Measurements from ENCODE around the gene OR4S1.
"Not testable (repeated sequence)": the region's sequence is repeated elsewhere in the genome, so short reads cannot be mapped to it uniquely, and the experiment has no call there.

Gene OR4S1, protein sequence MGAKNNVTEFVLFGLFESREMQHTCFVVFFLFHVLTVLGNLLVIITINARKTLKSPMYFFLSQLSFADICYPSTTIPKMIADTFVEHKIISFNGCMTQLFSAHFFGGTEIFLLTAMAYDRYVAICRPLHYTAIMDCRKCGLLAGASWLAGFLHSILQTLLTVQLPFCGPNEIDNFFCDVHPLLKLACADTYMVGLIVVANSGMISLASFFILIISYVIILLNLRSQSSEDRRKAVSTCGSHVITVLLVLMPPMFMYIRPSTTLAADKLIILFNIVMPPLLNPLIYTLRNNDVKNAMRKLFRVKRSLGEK

DNA sequence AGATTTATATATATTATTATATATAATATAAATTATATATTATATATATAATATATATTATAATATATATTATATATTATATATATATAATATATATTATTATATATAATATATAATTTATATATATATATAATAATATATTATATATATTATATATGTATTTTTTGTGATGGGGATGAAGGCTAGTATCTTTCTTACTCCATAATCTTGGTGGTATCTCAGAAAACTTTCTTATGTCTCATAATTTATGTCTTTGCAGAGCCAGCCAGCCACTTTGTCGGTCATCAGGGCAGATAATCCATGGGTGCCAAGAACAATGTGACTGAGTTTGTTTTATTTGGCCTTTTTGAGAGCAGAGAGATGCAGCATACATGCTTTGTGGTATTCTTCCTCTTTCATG lies at the start of gene OR4S1:
OR4S1 (plus strand) TSS at position 301 of the 400 bp plus-strand sequence; CDS start at position 301, 0 bp downstream.
- DNase-seq = no peak

DNA sequence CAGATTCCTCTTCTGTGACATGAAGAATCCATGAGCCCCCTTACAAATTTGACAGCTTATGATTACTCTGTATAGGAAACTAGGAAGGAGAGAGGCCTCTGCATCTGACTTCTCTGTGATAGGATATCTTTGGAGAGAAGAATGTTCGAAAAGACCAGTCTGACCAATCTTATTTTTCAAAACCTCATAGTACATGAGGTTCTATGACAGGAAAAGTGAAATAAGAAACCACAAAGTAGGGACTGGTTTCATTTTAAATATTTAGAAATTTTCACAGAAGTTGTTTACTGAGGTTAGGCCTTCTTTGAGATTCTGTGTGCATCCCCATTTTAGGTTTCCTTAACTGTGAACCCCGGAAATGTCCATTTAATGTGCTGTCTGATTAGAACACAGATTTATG lies 44.4 kb upstream of the OR4S1 start:
- DNase-seq = no peak

DNA sequence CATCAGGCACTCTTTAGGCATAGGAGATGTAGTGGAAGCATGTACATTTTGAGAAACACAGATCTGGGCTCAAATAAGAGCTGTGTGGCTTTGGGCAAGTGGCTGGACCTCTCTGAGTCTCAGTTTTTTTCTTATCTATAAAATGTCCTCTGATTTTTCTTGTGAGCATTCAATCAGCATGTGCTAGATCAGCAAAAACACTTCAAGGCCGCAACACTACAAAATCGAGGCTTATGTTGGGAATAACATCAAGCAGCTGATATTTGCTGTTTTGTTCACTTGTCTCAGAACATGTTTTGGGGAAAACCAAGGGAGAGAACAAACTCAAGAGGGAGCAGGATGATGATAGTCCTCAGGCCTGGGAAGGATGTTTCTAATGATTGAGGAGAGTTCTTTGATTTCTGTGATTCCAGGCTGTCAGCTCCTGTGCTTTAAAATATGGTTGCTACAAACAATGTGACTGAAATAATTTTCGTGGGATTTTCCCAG lies 42.6 kb upstream of the OR4S1 start, which contains the start of gene OR4X1:
OR4X1 (plus strand) TSS at position 439 of the 489 bp plus-strand sequence; CDS start at position 439, 0 bp downstream.
- DNase-seq = no peak

DNA sequence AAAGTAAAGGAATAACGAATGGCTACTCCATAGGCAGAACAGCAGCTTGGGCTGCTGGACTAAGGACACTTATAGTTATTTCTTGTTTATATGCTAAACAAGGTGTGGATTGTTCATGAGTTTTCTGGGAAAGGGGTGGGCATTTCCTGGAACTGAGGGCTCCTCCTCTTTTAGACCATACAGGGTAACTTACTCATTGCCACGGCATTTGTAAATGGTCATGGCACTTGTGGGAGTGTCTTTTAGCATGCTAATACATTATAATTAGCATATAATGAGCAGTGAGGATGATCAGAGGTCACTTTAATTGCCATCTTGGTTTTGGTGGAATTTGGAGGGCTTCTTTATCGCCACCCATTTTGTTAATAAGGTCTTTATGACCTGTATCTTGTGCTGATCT lies 35.4 kb upstream of the OR4S1 start:
- DNase-seq = no peak

DNA sequence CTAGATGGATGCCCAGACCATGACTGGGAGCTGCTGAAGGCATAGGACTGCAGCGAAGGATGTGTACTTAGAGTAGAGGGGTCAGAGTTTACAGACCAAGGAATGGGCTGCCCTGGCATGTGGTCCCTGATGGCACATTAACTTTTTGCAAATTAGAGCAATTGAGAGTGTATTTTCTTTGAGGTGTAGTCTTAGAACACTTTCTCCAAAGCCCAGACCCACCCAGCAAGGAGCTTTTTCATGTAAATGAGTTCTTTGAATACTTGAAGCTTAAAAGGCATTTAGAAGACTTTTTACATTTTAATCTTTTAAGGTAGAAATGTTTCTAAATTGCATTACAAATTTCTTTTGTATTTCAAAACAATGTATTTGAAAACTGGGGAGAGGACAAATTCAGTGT lies 33.4 kb upstream of the OR4S1 start:
- no peak for DNase-seq

DNA sequence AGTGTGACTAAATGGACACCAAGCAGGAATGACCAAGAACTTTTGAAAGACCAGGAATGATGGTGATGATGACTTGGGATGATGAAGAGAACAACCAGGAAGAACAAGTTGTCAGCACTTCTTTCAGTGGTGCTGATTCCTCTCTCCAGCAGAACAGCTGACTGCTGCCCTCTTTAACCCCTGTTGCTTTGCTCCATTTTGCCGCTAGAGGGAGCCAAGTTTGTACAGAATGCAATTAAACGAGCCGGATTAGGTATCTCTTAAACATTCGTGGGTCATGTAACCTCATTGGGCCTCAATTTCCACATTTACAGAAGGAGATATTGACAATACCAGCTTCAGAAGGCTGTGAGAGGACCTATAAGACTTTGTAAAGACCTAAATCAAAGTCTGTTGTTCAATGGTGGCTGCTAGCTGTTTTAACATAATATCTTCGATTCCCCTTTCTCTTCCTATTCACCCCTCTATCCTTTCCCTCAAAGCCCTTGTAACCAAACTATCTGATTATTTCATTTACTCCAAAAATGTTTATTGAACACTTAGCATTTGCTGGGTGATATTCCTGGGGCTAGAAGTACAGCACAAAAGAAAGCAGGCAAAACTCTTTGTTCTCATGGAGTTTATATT lies 1.9 kb downstream of the OR4S1 start:
- peak; percentile 64 for DNase-seq

DNA sequence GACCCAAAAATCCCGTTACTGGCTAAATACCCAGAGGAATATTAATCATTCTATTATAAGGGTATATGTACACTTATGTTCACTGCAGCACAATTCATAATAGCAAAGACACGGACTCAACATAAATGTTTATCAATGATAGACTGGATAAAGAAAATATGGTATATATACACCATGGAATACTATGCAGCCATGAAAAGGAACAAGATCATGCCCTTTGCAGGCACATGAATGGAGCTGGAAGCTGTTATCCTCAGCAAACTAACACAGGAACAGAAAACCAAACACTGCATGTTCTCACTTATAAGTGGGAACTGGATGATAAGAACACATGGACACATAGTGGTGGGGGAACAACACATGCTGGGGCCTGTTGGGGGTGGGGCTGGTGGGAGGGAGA lies 7.6 kb downstream of the OR4S1 start:
- not testable (repeated sequence) for DNase-seq

DNA sequence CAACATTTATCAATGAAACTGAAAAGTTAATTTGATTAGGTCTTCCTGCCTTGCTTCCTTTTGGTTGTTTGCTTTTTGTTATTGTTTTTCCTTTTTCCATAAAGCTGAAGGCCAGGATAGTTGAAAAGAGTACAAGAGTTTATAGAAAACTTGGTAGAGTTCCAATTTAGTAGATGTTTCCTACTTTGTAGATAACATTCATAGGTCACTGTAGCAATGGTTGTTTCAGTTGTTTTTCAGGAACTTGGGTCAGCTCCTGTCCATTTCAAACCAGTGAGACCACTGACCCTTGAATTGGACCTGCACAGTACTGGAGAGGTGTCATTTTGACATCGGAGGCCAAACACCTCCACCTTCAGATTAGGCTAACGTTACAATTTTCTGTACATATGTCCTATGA lies 13.8 kb downstream of the OR4S1 start:
- not testable (repeated sequence) for DNase-seq

DNA sequence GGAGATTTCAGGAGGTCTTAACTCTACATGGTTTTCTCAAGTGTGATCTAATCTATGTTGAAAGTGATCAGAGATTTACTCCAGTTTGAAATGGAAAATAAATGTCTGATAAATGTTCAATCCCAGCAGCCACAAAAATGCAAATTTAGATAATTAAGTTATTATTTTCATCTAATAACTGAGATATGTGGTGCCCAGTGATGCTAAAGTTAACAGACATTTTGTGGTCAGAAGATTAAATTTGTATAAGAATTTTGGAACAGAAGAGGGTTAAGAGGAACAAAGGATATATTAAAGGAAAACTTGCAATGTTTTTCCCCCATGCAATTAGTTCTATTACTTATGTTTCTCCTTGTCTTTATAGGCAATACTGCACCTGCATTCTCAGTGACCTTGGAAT lies 18.6 kb downstream of the OR4S1 start, which contains the start of gene OR4C3:
OR4C3 (plus strand) TSS at position 301 of the 400 bp plus-strand sequence. CDS start 102 bp downstream, outside the sequence.
- DNase-seq = not testable (repeated sequence)

DNA sequence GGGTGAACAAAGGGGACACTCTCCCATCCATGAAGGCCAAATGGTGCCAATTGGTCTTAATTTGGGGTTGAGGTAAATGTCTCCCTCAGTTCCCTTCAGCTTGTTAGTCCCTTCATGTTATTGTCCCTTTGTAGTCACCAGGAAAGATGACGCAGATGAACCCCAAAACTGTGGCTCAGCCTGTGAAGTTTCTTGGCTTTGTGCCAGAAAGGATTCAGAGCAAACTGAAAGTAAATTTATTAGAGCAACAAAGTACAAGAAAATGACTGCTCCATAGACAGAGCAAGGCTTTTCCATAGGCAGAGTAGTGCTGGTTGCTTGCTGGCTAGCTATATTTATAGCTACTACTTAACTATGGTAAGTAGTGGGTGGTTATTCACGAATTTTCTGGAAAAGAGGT lies 35.4 kb downstream of the OR4S1 start:
- no peak for DNase-seq

DNA sequence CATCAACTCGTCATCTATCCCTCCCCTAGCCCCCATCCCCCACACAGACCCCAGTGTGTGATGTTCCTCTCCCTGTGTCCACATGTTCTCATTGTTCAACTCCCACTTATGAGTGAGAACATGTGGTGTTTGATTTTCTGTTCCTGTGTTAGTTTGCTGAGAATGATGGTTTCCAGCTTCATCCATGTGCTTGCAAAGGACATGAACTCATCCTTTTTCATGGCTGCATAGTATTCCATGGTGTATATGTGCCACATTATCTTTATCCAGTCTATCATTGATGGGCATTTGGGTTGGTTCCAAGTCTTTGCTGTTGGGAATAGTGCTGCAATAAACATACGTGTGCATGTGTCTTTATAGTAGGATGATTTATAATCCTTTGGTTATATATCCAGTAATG lies 36.5 kb downstream of the OR4S1 start:
- not testable (repeated sequence) for DNase-seq

DNA sequence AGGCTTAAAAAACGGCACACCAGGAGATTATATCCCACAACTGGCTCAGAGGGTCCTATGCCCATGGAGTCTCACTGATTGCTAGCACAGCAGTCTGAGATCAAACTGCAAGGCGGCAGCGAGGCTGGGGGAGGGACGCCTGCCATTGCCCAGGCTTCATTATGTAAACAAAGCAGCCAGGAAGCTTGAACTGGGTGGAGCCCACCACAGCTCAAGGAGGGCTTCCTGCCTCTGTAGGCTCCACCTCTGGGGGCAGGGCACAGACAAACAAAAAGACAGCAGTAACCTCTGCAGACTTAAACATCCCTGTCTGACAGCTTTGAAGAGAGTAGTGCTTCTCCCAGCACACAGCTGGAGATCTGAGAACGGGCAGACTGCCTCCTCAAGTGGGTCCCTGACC lies 40.3 kb downstream of the OR4S1 start:
- DNase-seq = not testable (repeated sequence)

DNA sequence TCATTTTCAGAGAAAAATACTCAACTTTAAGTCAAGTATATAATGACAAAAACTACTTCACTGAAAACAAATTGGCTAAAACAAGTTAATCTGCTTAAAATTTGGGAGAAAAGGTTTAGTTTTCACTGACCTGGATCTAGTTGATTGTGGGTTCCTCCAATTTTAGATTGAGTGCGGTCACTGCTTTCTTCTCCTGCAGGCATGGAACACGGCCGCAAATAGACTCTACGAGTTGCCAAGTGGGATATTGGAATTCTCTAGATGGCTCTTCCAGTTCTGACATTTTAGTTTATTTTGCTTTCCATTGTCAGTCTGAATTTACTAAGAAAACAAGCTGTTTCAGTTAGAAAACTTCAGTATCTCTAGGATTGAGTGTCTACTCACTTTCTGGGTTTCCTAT lies 48.0 kb downstream of the OR4S1 start:
- DNase-seq = no peak

DNA sequence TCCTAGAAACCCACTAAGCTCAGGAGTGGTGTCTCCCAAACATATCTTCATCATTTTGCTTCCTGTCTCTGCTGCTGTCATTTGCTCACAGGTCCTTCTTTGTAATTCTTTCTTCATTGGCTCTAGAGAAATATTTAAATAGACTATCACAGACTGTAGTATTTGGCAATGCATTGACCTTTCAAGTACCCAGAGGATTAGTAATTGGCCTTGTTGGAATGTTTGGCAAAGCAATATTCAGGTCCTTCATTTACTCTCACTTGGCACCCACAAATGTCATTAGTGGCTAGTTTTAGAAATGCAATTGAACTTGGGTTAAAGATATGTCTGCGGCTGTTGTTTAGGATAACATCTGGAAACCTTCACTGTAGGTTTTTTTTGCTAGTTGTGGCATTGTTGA lies 48.7 kb downstream of the OR4S1 start:
- DNase-seq = no peak
